ENCODE results near the gene WDR19. TPM values are rescaled to one million over a fixed set of nuclear protein-coding genes. Genes with fewer than 3 reads are reported as not detected.

The WDR19 gene
- total and polyA plus RNA-seq, 2 donors (not counting 1 experiment from before 2014, with no cell fraction given) = 34.8 to 36.0 TPM

DNA sequence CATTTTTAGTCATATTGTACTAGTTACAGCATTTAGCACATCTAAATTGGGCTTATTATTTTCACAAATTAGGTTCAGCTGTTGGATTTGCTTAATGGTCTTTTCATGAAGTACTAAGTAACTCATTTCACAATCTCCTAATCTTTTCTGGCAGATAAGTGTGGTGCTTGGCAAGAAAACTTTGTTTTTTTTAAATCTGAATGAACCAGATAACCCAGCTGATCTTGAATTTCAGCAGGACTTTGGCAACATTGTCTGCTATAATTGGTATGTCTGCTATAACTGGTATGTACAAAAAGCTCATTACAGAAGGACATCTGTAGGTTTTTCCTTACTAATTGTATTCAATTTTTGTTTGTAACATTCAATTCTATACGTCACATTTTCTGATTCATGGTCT, 22.7 kb downstream of the WDR19 start:
- DNase-seq (ENCODE audit: low read depth in 2 of 2) = peak in 1 of 2 donors; percentile 41
- H3K27ac ChIP-seq (ENCODE audit: insufficient read depth, low read length) = no peak overlapping the region
- H3K4me2 ChIP-seq (ENCODE audit: extremely low read depth, insufficient read depth, low read length) = no peak overlapping the region
- no peaks in the 10 kb centered on the region for H3K27me3 ChIP-seq (ENCODE audit: control insufficient read depth, insufficient read depth, low read length)
- TF ChIP-seq EZH2 (IDR thresholded peaks at IDR 0.05; ENCODE audit: low read length, missing control alignments) = no peak
- TF ChIP-seq, protein P1, sequence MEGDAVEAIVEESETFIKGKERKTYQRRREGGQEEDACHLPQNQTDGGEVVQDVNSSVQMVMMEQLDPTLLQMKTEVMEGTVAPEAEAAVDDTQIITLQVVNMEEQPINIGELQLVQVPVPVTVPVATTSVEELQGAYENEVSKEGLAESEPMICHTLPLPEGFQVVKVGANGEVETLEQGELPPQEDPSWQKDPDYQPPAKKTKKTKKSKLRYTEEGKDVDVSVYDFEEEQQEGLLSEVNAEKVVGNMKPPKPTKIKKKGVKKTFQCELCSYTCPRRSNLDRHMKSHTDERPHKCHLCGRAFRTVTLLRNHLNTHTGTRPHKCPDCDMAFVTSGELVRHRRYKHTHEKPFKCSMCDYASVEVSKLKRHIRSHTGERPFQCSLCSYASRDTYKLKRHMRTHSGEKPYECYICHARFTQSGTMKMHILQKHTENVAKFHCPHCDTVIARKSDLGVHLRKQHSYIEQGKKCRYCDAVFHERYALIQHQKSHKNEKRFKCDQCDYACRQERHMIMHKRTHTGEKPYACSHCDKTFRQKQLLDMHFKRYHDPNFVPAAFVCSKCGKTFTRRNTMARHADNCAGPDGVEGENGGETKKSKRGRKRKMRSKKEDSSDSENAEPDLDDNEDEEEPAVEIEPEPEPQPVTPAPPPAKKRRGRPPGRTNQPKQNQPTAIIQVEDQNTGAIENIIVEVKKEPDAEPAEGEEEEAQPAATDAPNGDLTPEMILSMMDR (conservative IDR thresholded peaks at IDR 0.05 in 1 of 2, IDR thresholded peaks at IDR 0.05 in 1 of 2; ENCODE audit: low read depth in 1 of 2, low read length in 2 of 2) = no peak
- H2AFZ ChIP-seq (ENCODE audit: low read length) = no peak overlapping the region
- no peaks in the 10 kb centered on the region for H4K20me1 ChIP-seq (ENCODE audit: control insufficient read depth, extremely low read depth, insufficient read depth, low read length)
- no peaks in the 10 kb centered on the region for H3K4me1 ChIP-seq (ENCODE audit: control insufficient read depth, extremely low read depth, insufficient read depth, low read length)
- H3K4me3 ChIP-seq (replicated peaks in 1 of 4; ENCODE audit: control extremely low read depth in 1 of 4, insufficient read depth in 1 of 4, low read depth in 3 of 4, low read length in 4 of 4) = no peak overlapping the region
- peaks cover 2% of the 10 kb centered on the region for H3K36me3 ChIP-seq (ENCODE audit: control insufficient read depth, insufficient read depth, low read length)
- no peaks in the 10 kb centered on the region for H3K79me2 ChIP-seq (ENCODE audit: control insufficient read depth, insufficient read depth, low read length)
- no peak overlapping the region for H3K9ac ChIP-seq (ENCODE audit: insufficient read depth, low read length)
- no peaks in the 10 kb centered on the region for H3K9me3 ChIP-seq (ENCODE audit: control insufficient read depth, insufficient read depth, low read depth, low read length)

GRCh38 chr4:39205476-39205875, 23.1 kb downstream of the WDR19 start:
- TF ChIP-seq EZH2 (IDR thresholded peaks at IDR 0.05; ENCODE audit: low read length, missing control alignments) = no peak
- TF ChIP-seq, protein P1 (conservative IDR thresholded peaks at IDR 0.05 in 1 of 2, IDR thresholded peaks at IDR 0.05 in 1 of 2; ENCODE audit: low read depth in 1 of 2, low read length in 2 of 2) = no peak
- Histone ChIP-seq H4K20me1 (ENCODE audit: control insufficient read depth, extremely low read depth, insufficient read depth, low read length) (no peaks in the 10 kb centered on the region), H3K4me1 (ENCODE audit: control insufficient read depth, extremely low read depth, insufficient read depth, low read length) (no peaks in the 10 kb centered on the region), H3K36me3 (ENCODE audit: control insufficient read depth, insufficient read depth, low read length) (peaks cover 2% of the 10 kb centered on the region), H3K9me3 (ENCODE audit: control insufficient read depth, insufficient read depth, low read depth, low read length) (no peaks in the 10 kb centered on the region), H3K27ac (ENCODE audit: insufficient read depth, low read length) (no peak overlapping the region), H2AFZ (ENCODE audit: low read length) (no peak overlapping the region), H3K9ac (ENCODE audit: insufficient read depth, low read length) (no peak overlapping the region), H3K4me3 (replicated peaks in 1 of 4; ENCODE audit: control extremely low read depth in 1 of 4, insufficient read depth in 1 of 4, low read depth in 3 of 4, low read length in 4 of 4) (no peak overlapping the region), H3K79me2 (ENCODE audit: control insufficient read depth, insufficient read depth, low read length) (no peaks in the 10 kb centered on the region), H3K4me2 (ENCODE audit: extremely low read depth, insufficient read depth, low read length) (no peak overlapping the region), H3K27me3 (ENCODE audit: control insufficient read depth, insufficient read depth, low read length) (no peaks in the 10 kb centered on the region)
- peak in 1 of 2 donors; percentile 24 for DNase-seq (ENCODE audit: low read depth in 2 of 2)

DNA sequence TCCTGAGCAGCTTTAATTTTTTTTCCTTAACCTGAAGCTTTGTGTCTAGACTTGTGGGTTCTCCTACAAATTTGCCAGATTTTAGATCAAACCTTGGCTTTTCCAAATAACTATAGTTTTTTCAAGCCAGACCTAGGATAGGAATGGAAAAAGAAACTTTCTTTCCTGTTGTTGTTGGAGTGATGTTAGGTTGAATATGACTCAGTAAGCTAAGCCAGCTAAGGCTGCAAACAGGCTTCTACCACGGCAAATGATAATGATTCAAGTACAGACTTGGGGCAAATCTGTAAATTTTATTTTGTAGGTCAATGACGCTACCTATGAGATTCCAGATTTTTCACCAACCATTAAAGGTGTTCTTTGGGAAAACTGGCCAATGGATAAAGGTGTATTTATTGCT, 45.6 kb downstream of the WDR19 start:
- Histone ChIP-seq H3K36me3 (ENCODE audit: control insufficient read depth, insufficient read depth, low read length) (no peaks in the 10 kb centered on the region), H3K27ac (ENCODE audit: insufficient read depth, low read length) (no peak overlapping the region), H3K4me3 (replicated peaks in 1 of 4; ENCODE audit: control extremely low read depth in 1 of 4, insufficient read depth in 1 of 4, low read depth in 3 of 4, low read length in 4 of 4) (no peak overlapping the region), H3K4me1 (ENCODE audit: control insufficient read depth, extremely low read depth, insufficient read depth, low read length) (no peaks in the 10 kb centered on the region), H3K4me2 (ENCODE audit: extremely low read depth, insufficient read depth, low read length) (no peak overlapping the region), H3K79me2 (ENCODE audit: control insufficient read depth, insufficient read depth, low read length) (no peaks in the 10 kb centered on the region), H3K9ac (ENCODE audit: insufficient read depth, low read length) (no peak overlapping the region), H2AFZ (ENCODE audit: low read length) (no peak overlapping the region), H4K20me1 (ENCODE audit: control insufficient read depth, extremely low read depth, insufficient read depth, low read length) (no peaks in the 10 kb centered on the region), H3K27me3 (ENCODE audit: control insufficient read depth, insufficient read depth, low read length) (no peaks in the 10 kb centered on the region), H3K9me3 (ENCODE audit: control insufficient read depth, insufficient read depth, low read depth, low read length) (no peaks in the 10 kb centered on the region)
- TF ChIP-seq, protein P1 (conservative IDR thresholded peaks at IDR 0.05 in 1 of 2, IDR thresholded peaks at IDR 0.05 in 1 of 2; ENCODE audit: low read depth in 1 of 2, low read length in 2 of 2) = no peak
- TF ChIP-seq EZH2 (IDR thresholded peaks at IDR 0.05; ENCODE audit: low read length, missing control alignments) = no peak
- peak in 1 of 2 donors; percentile 58 for DNase-seq (ENCODE audit: low read depth in 2 of 2)

Data from fibroblast of lung (primary cell).